Measurements from ENCODE around the gene IL6ST.
A peak's percentile ranks its signal among the peaks of the same experiment; 100 is the strongest.
"Not testable (repeated sequence)": the region's sequence is repeated elsewhere in the genome, so short reads cannot be mapped to it uniquely, and the experiment has no call there.

Gene IL6ST

DNA sequence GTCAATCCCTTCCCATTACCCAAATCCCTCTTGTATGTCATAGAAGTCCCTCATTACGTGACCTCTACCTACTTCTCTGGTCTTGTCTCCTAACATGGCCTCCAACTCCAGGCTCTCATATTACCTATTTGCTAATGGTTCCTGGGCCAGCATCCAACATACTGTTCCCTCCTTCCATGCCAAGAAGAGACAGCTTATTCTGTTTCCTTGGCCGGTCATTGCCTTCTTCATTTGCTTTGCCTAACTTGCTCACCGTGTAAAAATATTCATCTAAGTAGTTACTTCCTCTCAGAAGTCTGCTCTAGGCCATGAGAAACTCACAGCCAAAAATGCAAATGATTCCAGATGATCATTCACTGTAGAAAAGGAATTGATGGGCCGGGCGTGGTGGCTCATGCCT lies 8.9 kb upstream of the IL6ST start:
- DNase-seq: peak; percentile 30

GRCh38 chr5:56003179-56003578 lies 8.4 kb upstream of the IL6ST start:
- DNase-seq: peak; percentile 66

GRCh38 chr5:56002303-56002702 lies 7.5 kb upstream of the IL6ST start:
- DNase-seq: no peak

DNA sequence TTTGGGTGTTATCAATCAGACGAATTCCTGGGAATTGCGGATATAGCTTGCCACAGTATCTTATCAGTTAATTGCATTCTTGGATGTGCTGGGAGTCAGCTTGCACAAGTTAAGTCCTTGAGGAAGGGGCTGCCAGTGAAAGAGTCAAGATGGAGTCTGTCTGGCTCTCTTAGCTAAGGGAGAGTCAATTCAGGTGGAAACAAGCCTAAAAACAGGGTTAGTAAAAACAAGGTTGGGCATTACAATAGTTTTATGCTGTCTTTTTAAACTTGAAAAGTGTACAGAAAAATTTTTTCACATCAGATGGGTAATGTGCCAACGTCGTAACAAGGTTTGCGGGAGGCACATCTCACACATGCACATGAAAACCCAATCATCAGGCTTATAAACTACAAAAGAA lies 5.5 kb upstream of the IL6ST start:
- not testable (repeated sequence) for DNase-seq

GRCh38 chr5:55998966-55999365 lies 4.2 kb upstream of the IL6ST start:
- peak; percentile 62 for DNase-seq

GRCh38 chr5:55997742-55998351 lies 3.1 kb upstream of the IL6ST start:
- DNase-seq: peak; percentile 31

- DNase-seq: peak; percentile 98
Measured at GRCh38 chr5:55994998-55995914, 493 bp upstream of the IL6ST start.

DNA sequence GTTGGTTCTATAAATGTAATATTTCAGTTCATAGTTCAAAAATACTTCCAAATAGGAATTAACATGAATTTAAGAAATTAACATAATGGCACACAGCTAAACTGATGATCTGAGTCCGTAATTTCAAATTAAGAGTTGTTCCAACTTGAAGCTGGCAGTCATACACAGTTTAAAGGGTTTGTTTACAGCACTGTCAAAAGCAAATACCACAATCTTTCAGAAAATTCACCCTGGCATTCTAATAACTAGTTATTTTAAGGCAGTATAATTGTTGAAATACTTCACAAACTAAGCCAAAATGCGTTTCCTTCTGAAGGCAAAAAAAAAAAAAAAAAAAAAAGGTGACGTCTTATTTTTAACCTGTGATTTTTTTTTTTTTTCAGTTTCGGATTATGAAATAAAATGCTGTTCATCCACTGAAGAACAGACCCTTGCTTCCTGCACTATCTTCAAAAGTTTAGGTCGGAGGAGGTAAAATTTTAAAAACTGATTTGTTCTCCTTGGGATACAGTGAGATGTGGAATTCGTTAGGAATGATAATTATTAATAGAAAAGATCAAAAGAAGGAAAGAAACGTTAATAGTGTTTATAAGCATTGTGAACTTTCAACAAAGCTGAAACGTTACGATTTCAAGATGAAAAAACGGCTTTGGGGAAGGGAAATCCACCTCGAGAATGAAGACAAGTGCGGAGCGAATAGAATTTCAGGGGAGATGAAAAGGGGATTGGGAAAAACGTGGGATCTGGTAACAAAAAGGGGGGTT lies 850 bp downstream of the IL6ST start:
- no peak for DNase-seq

- no peak for DNase-seq
Measured at GRCh38 chr5:55993013-55993412, 1.8 kb downstream of the IL6ST start.

DNA sequence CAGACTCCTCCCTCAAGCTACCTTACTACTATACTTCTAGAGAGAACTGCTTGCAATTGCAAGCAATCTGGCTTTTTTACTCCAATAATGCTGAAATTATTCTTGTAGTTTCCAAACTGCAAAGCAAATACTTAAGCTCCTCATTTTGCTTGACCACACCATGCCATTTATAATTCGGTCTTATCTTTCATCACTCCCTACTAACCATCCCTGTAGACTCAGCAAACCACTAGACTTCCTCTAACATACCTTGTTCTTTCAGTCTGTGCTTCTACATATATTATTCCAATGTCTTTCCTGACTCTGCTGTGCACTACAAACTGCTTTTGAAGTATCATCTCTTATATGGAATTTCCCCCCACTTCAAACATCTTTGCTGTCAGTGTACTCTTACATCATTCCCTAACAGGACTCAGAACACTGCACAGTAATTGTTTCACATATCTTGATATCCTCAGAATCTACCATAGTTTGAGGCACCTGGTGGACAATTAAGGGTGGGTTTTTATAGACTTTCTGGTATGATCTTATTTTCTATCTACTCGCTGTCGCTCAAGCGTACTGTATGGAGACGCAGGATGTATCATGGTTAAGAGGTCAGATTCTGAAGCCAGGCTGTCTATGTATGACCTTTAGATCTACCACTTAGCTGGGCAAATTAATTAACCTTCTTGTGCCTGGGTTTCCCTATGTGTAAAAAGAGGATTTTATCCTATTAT lies 2.8 kb downstream of the IL6ST start:
- DNase-seq: no peak

DNA sequence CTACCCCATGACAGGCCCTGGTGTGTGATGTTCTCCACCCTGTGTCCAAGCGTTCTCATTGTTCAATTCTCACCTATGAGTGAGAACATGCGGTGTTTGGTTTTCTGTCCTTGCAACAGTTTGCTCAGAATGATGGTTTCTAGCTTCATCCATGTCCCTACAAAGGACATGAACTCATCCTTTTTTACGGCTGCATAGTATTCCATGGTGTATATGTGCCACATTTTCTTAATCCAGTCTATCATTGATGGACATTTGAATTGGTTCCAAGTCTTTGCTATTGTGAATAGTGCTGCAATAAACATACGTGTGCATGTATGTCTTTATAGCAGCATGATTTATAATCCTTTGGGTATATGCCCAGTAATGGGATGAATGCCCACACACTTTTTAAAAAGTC lies 3.9 kb downstream of the IL6ST start:
- DNase-seq: not testable (repeated sequence)

DNA sequence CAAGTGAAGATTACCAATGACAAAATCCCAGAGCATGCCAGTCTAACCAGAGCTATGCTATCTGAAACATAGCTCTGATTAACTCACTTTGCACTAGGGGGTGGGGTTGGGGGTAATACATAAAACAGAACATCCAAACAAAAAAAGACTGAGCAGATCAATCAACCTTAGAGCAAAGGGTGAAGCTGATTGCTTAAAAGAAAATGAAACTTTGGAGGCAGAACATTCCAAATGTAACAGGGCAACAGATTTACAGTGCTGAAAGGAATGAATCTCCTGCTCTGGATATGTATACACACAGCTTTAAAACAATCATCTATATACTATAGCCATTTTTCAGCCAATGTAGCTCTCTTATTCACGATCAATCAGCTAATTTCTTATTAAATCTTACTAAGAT lies 4.9 kb downstream of the IL6ST start:
- DNase-seq: no peak

- no peak for DNase-seq
Measured at GRCh38 chr5:55988979-55989638, 5.7 kb downstream of the IL6ST start.

DNA sequence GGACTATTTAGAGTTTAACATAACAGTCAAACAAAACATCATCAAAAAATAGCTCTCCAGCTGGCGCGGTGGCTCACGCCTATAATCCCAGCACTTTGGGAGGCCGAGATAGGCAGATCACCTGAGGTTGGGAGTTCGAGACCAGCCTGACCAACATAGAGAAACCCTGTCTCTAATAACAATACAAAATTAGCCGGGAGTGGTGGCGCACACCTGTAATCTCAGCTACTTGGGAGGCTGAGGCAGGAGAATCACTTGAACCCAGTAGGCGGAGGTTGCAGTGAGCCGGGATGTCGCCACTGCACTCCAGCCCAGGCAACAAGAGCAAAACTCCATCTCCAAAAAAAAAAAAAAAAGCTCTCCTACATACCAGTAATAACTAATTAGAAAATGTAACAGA lies 6.3 kb downstream of the IL6ST start:
- not testable (repeated sequence) for DNase-seq

GRCh38 chr5:55986931-55987330 lies 7.8 kb downstream of the IL6ST start:
- DNase-seq: no peak

DNA sequence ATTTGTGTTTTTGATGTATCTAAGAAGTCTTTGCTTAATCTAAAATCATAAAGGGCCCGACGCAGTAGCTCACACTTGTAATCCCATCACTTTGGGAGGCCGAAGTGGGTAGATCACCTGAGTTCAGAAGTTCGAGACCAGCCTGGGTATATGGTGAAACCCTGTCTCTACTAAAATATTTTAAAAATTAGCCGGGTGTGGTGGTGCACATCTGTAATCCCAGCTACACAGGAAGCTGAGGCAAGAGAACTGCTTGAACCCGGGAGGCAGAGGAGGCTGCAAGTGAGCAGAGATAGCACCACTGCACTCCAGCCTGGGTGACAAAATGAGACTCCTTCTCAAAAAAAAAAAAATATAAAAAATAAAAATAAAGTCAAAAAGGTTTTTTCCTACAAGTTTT lies 9.6 kb downstream of the IL6ST start:
- DNase-seq: no peak

DNA sequence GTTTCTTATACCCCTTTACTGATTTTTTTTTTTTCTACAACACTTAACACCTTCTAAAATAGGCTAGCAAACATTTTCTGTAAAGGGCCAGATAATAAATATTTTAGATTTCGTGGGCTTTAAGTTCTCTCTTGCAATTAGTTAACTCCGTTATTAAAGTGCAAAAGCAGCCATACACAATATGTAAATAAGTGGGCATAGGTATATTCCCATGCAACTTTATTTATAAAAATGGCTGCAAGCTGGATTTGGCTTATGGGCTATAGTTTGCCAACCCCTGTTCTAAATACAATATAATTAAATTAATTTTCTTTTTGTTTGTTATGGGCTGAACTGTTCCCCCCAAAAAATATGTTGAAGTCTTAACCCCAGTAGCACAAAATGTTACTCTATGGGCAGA lies 10.8 kb downstream of the IL6ST start:
- DNase-seq: no peak

DNA sequence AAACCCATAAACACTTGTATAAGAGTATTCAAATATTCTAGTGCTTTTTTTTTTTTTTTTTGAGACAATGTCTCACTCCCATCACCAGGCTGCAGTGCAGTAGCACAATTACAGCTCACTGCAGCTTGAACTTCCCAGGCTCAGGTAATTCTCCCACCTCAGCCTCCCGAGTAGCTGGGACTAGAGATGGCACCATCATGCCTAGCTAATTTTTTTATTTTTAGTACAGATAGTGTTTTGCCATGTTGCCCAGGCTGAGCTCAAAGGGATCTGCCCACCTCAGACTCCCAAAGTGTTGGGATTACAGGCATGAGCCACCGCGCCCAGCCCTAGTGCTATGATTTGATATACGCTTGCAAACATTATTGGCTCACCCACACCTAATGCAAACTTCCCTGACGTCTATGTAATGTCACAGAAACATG lies 11.8 kb downstream of the IL6ST start:
- no peak for DNase-seq

DNA sequence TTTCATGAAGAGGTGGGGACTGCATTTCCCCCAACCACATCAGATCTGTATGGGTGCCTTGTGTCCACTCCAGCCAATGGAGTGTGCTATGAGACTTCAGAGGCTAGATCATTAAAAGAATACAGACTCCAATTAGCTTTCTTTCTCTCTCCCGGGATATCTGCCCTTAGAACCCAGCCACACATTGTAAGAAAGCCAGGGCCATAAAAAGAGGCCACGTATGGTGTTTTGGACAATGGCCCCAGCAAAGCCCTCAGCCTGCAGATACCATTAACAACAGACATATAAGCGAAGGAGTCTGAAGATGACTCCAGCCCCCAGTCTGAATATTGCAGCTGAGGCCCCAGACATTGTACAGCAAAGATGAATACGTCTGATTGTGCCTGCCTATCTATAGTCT lies 21.5 kb downstream of the IL6ST start:
- peak; percentile 51 for DNase-seq

- DNase-seq: peak; percentile 31
Measured at GRCh38 chr5:55969956-55970355, 24.8 kb downstream of the IL6ST start.

DNA sequence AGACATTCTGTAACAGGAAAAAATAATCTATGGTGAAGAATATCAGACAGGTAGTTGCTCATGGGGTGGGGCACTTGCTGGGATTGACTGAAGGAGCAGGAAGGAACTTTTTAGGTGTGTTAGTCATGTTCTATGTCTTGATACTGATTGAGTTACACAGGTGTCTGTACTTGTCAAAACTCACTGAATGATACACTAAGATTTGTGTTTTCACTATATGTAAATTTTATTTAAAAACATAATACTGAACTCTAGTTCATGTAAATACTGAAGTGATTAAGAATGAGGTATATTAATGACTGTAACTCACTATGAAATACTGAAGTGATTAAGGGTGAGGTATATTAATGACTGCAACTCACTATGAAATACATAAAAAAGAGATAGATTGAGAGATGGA lies 28.5 kb downstream of the IL6ST start:
- no peak for DNase-seq

GRCh38 chr5:55965525-55965924 lies 29.2 kb downstream of the IL6ST start:
- no peak for DNase-seq
